HG02588 (cell line): ENCODE results near the gene PNO1.
A peak's percentile ranks its signal among the peaks of the same experiment; 100 is the strongest.
"Not testable (repeated sequence)": the region's sequence is repeated elsewhere in the genome, so short reads cannot be mapped to it uniquely, and the experiment has no call there.

ENCODE experiments used
- ATAC-seq: cut with Tn5 transposase; IDR thresholded peaks from one replicate; pipeline ENCODE4 v1.9.1; 2021; ENCODE audit warnings: mild to moderate bottlenecking, moderate library complexity; ENCODE audit not compliant: unreplicated experiment

PNO1 gene

DNA sequence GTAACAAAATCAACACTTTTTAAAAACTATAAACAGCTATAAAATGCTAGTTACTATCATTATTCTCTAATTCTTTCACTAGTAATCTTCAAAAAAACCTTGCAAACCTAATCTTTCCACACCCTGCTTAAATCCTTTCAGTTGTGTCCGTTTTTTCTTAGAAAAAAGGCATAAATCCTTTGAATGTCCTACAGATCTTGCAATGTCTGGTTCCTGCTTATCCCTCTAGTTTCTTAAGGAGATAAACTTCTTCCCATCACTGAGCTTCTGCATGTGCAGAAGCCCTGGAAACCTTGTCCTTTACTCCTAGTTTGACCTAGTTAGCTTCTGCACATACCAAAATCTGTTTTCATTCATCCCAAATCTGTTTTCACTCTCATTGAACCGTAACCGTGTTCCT is 1.3 kb upstream of the PNO1 start:
- no peak for ATAC-seq

DNA sequence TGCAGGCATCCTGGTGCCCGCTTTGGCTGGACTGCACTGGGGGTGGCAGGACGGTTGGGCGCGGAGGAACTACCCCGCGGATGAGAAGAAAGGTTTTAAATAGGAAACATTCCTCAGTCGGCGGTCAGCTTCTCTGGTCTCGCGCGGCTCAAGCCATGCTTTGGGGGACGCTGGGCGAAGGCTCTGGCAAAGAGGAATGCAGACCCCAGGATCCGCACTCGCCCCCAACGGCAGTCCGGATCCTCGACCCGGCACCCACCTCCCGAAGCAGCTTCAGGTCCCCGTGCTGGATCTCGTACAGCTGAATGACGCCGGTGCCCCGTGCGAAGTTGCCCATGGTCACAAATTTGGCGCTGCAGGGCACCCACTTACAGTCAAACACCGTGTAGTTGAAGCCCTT is 686 bp upstream of the PNO1 start:
- ATAC-seq: peak; percentile 25

DNA sequence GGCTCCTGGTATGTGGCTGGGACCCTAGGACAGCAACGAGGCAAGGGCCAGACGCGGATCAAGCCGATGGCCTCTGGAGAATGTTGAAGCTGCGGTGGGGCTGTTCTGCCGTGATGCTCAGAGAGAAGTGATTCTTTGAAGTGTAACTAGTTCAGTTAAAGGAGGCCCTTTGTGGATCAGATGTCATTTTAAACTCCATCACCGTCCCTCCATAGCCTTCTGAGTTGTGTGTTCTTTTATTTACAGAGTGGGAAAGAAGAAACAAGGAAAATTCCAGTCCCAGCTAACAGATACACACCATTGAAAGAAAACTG is 403 bp downstream of the PNO1 start:
- no peak for ATAC-seq

DNA sequence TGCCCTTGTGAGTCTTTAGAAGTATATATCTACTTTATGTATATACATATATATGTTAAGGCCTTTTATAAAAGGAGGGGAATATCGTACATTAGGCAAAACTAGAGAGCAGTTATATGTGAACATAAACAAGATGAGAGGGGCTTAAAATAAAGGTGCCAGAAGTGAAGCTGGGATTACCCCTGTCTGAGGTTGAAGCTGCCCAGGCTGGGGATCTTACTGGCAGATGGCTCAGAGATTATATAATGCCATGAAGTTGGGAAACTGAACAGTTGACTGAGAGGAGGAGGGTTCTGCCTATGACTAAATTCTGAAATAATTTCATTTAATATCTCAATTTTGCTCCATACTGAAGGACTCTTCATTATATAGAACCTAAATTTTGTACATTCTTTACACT is 6.0 kb downstream of the PNO1 start:
- ATAC-seq: no peak

DNA sequence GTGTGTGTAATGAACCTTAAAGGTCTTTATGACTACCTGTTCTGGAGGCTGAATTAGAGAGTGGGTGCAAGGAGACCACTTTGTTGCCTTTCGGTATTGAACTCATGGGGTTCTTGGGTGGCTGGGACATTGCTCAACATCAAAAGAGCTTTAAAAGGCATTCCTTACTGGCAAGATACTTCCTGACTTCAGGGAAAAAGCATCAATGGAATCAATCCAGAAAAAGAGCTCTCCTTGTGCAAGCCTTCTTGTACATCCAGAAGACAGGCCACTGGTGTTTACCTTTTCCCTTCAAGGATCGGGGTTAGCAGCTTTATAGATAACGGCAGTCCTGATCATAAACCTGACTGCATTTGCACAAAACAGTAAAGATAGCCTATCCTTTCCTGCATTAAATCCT is 9.5 kb downstream of the PNO1 start:
- ATAC-seq: no peak

DNA sequence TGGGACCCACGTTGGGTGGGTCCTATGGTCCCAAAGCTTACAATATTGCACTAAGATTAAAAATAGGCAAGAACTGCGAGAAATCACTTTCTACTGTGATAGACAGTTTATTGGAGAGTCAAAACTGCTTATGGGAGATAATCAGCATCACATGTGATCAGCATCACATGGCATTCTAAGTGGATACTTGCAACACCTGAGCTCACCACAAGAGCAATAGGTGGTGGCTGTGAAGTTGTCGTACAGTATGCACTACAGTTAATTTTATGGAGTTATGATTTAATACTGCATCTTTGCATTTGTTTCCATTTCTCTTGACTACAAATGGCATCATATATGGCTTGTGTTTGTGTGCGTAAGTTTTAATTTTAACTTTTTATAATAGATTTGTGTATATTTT is 11.6 kb downstream of the PNO1 start:
- no peak for ATAC-seq

DNA sequence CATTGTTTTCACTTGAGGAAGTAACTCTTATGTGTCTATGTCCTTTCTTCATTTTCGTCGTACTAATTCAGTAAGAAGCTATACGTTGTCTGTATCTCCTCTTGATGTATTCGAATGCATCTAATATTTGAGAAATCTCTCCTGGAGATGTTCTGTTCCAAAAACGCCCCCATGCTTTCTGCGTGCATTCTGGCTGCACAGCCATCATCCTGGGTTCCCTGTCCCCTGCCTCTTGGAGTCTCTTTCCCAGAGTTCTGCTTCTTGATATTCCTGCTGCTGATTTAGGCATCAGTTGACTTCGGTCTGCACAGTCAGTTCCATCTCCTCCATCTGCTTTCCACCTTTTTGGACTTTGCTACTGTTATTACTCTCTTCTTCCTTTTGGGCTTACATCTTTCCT is 13.5 kb downstream of the PNO1 start:
- ATAC-seq: no peak

DNA sequence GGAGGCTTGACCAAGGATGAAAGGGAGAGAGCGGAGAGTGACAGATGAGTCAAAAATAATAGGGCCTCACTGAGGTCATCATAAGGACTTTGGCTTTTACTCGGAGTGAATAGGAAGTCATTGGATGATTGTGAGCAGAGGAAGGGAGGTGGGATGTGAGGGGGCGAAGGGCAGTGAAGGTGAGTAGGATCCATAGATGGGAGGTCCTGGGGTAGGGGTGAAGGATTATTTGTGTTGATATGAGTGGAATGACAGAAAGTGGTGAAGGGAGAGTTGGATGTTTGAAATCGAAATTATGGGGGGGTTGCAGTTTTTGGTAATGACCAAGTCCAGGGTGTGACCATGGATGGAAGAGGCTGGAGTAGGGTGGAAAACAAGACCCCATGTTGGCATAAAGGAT is 14.0 kb downstream of the PNO1 start:
- no peak for ATAC-seq

DNA sequence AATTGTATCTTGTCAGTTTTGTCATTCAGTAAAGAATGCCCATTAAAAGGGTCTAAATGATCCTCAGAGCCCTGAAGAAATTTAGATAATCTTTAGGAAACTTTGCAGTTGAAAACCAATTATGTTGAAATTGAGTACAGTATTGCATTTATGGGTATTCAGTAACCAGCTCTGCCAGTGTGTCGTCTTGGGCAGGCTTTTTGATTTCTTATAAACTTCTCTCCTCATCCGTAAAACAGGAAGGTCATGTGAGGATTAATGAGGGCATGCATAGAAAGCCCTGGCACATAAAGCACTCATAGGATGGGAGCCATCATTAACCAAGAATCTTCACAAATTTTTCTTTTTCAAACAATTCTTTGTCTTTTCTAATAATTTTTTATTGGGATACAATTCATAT is 14.8 kb downstream of the PNO1 start:
- ATAC-seq: no peak

DNA sequence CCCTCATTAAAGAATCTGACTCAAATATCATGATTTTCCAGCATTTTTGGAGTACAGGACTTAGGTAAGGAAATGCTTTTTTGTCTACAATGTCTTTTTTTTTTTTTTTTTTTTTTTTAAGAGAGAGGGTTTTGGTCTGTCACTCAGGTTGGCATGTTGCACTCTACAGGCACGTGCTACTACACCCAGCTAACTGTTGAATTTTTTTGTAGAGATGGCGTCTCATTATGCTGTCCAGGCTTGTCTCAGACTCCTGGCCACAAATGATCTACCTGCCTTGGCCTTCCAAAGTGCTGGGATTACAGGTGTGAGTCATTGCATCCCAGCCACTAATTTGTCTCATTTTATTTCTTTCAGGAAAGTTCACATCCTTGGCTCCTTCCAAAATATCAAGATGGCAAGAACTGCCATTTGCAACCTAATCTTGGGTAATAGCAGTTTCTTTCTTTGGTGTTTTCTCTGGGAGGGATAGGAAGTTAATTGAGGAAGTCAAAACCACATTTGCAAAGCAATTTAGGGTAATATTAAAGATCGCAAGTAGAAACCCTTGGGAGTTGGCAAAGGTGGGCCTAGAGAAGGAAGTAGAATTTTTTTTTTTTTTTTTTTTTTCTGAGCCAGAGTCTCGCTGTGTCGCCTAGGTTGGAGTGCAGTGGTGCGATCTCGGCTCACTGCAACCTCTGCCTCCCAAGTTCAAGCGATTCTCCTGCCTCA is 15.5 kb downstream of the PNO1 start:
- no peak for ATAC-seq

DNA sequence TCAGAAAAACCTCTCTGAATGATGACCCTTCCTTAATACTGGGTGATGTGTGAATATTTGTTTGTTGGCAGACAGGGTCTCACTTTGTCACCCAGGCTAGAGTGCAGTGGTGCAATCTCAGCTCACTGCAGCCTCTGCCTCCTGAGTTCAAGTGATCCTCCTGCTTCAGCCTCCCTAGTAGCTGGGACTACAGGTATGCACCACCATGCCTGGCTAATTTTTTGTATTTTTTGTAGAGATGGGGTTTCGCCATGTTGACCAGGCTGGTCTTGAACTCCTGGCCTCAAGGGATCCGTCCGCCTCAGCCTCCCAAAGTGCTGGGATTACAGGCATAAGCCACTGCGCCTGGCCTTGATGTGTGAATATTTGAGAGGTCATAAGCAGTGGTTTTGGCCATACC is 17.5 kb downstream of the PNO1 start:
- not testable (repeated sequence) for ATAC-seq

DNA sequence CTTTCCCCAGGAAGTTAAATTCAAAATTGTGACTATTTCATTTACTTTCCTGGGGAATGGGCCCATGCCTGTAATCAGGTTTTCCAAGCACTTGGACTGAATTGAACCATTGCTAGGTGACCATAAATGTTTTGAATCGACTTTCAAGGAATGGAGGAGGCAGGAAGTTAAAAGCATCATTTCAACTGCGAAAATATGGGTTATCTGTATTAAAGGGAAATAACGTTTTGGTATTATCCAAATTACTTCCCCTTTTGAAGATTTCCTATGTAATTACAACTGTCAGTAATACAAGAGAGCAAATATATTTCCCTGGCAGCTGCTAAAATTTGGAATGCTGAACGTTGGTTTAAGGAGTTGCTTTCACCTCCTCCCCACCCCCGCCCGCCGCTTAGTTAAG is 19.0 kb downstream of the PNO1 start:
- no peak for ATAC-seq

DNA sequence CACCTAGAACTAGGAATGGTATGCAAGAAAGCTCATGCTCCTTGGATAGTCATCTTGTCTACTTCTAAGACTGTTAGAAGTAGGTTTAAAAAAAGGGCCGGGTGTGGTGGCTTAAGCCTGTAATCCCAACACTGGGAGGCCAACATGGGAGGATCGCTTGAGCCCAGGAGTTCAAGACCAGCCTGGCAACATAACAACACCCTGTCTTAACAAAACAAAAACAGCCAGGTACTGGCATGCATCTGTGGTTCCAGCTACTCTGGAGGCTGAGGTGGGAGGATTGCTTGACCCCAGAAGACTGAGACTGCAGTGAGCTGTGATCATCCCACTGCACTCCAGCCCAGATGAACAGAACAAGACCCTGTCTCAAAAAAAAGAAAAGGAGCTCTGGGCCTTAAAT is 19.9 kb downstream of the PNO1 start:
- ATAC-seq: no peak

DNA sequence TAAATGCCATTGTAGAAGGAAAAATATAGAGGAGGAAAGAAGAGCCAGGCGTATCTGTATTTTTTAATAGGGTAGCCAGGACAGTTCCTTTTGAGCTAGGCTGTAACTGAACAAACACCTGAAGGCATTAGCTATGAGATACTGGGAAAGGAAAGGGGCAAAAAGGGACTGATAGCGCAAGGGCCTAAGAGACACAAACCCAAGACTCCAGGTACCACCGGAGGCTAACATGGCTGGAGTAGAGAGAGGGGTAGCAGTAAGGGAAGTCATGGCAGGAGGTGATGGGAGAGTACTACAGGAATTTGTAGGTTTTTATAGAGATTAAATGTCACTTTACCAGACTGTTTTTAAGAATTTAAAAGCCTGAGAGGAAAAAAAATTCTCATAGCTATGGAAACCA is 20.7 kb downstream of the PNO1 start:
- no peak for ATAC-seq

DNA sequence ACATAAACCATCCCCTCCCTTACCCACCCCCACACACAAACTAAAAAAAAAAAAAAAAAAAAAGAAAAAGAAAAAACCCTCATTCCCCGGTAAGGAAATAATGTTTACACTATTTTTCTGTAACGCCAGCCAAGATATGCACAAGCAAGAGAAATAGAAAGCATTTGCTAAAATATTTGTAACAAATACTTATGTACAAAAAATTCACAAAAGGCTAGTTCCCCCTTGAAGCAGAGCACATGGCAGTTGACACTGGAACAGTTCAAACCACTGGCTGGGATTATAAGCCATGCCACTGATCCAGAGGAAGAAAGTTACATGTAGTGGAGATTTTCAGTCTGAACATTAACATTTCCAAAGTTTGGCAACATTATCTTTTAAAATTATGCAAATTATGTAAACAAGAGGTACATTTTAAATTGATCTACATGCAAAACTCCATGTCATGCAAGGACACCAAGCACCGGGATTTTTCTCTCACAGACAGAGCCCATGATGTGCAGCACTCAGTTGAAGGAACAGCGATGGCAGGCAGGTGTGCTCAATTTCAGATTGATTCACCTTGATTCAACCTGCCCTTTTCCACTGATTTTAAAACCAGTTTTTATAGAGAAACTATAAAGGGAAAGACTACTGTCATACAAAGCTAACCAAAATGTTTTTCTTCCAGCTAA is 21.4 kb downstream of the PNO1 start:
- no peak for ATAC-seq

DNA sequence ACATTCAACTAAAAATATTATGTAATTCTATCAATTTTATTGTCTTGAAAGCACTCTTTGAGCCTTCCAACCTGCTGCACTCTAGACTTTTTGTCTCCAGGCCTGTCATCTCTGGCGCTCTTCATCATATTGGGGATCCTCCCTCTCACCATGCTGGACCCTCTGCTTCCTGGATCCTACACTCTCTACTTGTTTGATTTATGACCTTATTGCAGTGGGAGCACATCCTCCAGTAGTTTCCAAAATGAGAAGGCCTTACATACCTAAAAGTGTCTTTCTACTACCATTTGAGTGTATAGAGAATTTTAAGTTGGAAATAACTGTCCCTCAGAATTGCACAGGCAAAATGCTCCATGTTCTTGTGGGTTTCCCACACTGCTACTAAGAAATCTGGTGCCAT is 25.2 kb downstream of the PNO1 start:
- ATAC-seq: no peak

DNA sequence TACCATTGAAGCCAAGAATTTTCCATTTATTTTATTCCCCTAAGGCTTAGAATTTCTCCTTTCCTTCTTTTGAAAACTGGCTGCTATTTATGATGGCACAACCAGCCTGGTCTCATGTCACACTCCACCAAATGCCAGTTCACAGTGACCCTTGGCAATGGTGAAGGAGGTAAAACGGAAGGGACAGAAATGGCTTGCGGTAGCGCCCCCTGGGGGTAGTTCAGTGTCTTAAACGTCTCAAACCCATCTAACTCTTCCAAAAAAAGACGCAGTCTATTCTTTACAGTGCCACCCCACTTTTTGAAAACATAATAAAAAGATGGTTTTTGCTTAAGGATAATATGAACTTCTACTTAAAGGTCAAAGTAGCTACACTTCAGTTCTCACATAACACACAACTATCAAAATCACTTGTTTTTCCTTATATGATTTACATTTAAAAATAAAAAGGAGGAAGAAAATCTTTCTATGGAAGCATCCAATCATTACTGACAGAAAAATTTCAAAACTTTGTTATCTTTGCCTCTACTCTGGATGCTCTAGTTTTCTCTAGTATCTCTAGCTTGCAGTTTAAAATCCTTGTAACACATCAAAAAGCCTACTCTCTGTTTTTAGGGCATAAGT is 28.0 kb downstream of the PNO1 start:
- ATAC-seq: no peak

DNA sequence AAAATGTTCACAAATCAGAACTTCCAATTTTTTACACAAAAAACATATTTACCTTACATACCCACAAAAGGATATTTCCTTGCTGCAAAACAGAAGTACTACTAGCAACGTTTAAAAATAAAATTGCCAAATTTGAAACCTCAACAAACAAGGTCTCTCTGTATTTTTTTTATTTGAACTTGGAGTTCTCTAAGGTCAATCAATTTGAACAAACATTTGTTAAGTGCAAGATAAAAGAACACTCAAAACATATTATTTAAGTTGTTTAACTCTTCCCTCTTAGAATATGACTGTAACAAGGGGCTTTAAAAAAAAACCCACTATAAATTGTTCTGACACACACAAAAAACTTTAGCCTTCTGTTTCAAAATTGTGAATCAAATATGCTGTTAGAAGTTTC is 29.6 kb downstream of the PNO1 start:
- no peak for ATAC-seq

DNA sequence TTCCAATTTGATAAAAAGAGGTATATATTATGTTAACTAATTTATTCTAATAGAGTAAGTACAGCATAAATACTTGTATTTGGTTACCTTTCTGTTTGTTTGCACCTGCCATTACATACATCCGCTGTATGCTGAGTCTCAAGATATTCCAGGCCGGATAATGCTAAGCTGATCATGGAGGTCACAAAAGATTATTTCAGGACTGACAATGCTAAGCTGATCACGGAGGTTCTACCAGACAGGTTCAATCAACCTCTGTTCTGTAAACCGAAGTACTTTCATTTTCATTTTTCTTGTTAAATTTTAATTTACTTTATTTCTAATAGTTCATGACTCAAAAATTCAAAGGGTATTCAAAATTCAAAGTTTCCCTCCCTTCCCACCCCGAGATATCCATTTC is 31.1 kb downstream of the PNO1 start:
- no peak for ATAC-seq

DNA sequence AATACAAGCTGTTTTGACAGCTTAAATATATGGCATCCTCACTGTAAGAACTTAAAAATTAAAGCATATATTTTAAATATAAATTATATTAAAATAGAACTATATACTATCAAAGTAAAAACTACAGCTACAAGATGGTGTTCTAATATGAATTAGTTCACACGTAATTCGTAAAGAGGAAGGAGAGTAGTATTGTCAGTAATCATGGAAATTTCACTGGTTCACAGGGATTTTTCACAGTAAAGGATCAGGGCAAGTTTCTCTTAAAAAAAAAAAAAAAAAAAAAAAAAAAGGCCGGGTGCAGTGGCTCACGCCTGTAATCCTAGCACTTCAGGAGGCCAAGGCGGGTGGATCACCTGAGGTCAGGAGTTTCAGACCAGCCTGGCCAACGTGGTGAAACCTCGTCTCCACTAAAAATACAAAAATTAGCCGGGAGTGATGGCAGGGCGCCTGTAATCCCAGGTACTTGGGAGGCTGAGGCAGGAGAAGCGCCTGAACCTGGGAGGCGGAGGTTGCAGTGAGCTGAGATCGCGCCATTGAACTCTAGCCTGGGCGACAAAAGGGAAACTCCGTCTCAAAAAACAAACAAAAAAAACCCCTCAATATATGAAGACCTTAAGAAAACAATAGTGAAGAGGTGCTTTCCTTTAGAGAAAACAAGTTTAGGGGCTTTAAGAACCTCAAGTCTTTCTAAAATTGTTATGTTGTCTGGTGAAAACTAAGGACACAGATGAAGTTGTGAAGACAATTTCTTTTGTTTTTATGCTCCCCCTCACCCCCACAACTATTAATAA is 32.5 kb downstream of the PNO1 start:
- no peak for ATAC-seq

DNA sequence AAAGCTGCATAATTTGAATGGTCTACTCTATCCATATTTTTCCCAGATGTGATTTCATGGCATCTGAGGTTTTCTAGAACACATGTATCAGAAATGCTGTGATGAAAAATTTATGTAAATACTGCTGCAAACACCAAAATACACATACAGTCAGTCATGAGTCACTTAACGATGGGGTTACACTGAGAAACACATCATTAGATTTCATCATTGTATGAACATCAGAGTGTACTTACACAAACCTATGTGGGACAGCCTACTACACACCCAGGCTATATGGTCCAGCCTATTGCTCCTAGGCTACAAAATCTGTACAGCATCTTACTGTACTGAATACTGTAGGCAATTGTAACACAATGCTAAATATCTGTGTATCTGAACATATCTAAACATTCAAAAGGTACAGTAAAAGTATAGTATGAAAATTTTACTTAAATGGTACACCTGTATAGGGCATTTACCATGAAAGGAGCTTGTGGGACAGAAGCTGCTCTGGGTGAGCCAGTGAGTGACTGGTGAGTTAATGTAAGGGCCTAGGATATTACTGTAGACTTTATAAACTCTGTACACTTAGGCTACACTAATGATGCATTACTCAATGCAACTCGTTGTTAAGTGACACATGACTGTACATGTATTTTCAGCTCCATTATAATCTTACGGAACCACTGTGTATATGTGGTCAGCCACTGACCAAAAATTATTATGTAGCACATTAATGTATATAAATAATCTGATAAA is 33.5 kb downstream of the PNO1 start:
- ATAC-seq: no peak
